Fibroblast of the aortic adventitia (primary cell): ENCODE measurements around the gene FAM161B. TPM values are rescaled to one million over a fixed set of nuclear protein-coding genes. Genes with fewer than 3 reads are reported as not detected.

ENCODE experiments used
- DNase-seq: peaks from one replicate; pipeline ENCODE4 v3.0.0-alpha.2; 2010; ENCODE audit warnings: low read depth
- H3K4me3 ChIP-seq: 2 replicates; pipeline ENCODE4 v1.5.1; 2011; ENCODE audit warnings: low read depth, mild to moderate bottlenecking, control low read depth, low read length, moderate library complexity
- CTCF ChIP-seq: IDR thresholded peaks from 2 replicates; pipeline ENCODE4 v1.5.1; 2011; ENCODE audit warnings: mild to moderate bottlenecking, low read length, control low read depth, inconsistent platforms; ENCODE audit not compliant: insufficient read depth
- total RNA-seq: library from RNA; depleted of rRNA; stranded (reverse); fragments of >200 nt; gene quantifications from 2 replicates; pipeline ENCODE4 v1.2.3, GENCODE V29; 2012; ENCODE audit warnings: low replicate concordance

FAM161B gene
- total RNA-seq, 1 donor, result 3.1 TPM

DNA sequence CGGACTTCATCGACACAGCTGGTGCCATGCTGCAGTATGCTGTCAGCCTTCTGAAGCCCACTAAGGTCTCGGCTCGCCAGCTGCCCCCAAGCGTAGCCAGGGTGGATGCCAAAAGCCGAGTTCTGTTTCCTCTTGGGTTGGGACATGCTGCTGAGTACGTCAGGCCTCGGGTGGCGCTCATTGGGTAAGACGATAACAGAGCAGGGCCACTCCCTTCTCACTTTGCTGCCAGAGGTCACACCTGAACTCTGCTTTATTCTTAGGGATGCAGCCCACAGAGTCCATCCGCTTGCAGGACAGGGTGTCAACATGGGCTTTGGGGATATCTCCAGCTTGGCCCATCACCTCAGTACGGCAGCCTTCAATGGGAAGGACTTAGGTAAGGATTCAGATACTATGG is 11.3 kb upstream of the FAM161B start:
- DNase-seq, result no peak

GRCh38 chr14:73958591-73958990 is 8.7 kb upstream of the FAM161B start:
- no peak for DNase-seq
- no peak overlapping the region for H3K4me3 ChIP-seq
- TF ChIP-seq CTCF, result no peak

More for the DNA sequence above, 11.3 kb upstream of the FAM161B start:
- TF ChIP-seq CTCF, result no peak
- H3K4me3 ChIP-seq, result no peak overlapping the region

- no peak for TF ChIP-seq CTCF
- no peak for DNase-seq
- no peak overlapping the region for H3K4me3 ChIP-seq
Observed at GRCh38 chr14:73955674-73956073, 5.8 kb upstream of the FAM161B start.

DNA sequence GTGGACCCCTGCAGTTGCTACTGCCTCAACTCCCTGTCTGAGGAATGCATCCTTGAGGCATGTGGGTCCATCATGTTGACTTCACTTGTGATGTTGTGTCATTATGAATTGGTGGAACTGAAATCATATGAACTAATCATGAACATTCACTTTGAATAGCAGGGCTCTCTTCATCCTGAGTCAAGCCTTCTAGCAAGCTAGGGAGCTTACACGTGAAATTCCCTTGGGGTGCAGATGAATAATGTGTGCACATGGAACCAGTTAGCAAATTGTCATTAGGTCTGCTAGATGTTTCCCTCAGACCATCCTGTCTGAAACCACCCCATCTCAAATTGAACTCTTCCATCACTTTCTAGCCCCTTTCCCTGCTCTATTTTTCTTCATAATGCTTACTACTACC is 3.8 kb upstream of the FAM161B start:
- H3K4me3 ChIP-seq, result no peak overlapping the region
- no peak for TF ChIP-seq CTCF
- no peak for DNase-seq

DNA sequence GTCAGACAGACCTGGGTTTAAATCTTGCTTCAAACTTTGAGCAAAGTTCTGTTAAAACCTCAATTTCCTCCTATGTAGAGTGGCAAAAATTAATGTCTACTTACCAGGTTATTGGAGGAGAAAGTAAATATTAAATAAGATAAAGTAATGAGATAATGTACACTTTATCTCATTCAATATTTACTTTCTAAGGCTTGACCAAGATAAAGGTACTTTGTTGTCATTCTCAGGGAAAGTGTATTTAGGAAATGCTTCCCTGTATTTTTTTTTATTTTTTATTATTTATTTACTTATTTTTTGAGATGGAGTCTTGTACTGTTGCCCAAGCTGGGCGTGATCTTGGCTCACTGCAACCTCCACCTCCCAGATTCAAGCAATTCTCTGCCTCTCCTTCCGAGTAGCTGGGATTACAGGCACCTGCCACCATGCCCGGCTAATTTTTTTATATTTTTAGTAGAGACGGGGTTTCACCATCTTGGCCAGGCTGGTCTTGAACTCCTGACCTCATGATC is 4.7 kb downstream of the FAM161B start:
- no peak for DNase-seq
- no peak overlapping the region for H3K4me3 ChIP-seq
- TF ChIP-seq CTCF, result no peak

GRCh38 chr14:73944432-73945158 is 5.3 kb downstream of the FAM161B start:
- TF ChIP-seq CTCF, result no peak
- no peak overlapping the region for H3K4me3 ChIP-seq
- DNase-seq, result no peak
